MCF 10A (cell line): ENCODE measurements around the gene NEK6. TPM values are rescaled to one million over a fixed set of nuclear protein-coding genes. Genes with fewer than 3 reads are reported as not detected.

Experiments used
- BruUV-seq: library from RNA; stranded (reverse); fragments of 400-500 nt; replicated peaks from 2 replicates; lab custom pipeline; 2021; lab: Mats Ljungman, UMichigan
- CTCF ChIA-PET: fragments of 300-600 bp; sonication (Branson Sonifier 250); formaldehyde crosslinking; extraction: SDS; loops from one replicate; lab custom pipeline; 2021; ENCODE audit warnings: antibody characterized with exemption, inconsistent platforms; lab: Yijun Ruan, JAX
- POLR2A ChIA-PET: fragments of 300-600, 350-650 bp; sonication (Branson Sonifier 250); formaldehyde crosslinking; extraction: SDS; loops from one replicate; lab custom pipeline; 2020; ENCODE audit warnings: antibody characterized with exemption, inconsistent platforms; lab: Yijun Ruan, JAX
- DNase-seq: peaks from one replicate; pipeline ENCODE4 v3.0.0-alpha.2; 2018; ENCODE audit not compliant: unreplicated experiment
- H3K27ac Mint-ChIP-seq: one replicate; pipeline ENCODE4 v1.8.0; 2022; ENCODE audit warnings: mild to moderate bottlenecking, low read depth, mixed read lengths; ENCODE audit not compliant: unreplicated experiment
- H3K27me3 Mint-ChIP-seq: one replicate; pipeline ENCODE4 v1.8.0; 2022; ENCODE audit warnings: mixed read lengths; ENCODE audit not compliant: insufficient read depth, unreplicated experiment
- H3K36me3 Mint-ChIP-seq: one replicate; pipeline ENCODE4 v1.8.0; 2022; ENCODE audit warnings: mild to moderate bottlenecking, moderate library complexity, mixed read lengths; ENCODE audit not compliant: insufficient read depth, unreplicated experiment
- H3K4me1 Mint-ChIP-seq: one replicate; pipeline ENCODE4 v1.8.0; 2022; ENCODE audit warnings: mixed read lengths; ENCODE audit not compliant: insufficient read depth, unreplicated experiment
- H3K4me3 Mint-ChIP-seq: one replicate; pipeline ENCODE4 v1.8.0; 2022; ENCODE audit warnings: mild to moderate bottlenecking, moderate library complexity, mixed read lengths; ENCODE audit not compliant: unreplicated experiment
- H3K9me3 Mint-ChIP-seq: one replicate; pipeline ENCODE4 v1.8.0; 2022; ENCODE audit warnings: mixed read lengths; ENCODE audit not compliant: unreplicated experiment
- CTCF ChIP-seq: fragments of 200-600 bp; IDR thresholded peaks from one replicate; pipeline ENCODE4 v1.8.0; 2022; ENCODE audit warnings: antibody characterized with exemption, mild to moderate bottlenecking; ENCODE audit not compliant: unreplicated experiment
- intact Hi-C: fragments of 100-400 bp; cut with micrococcal nuclease; formaldehyde crosslinking; loops from 2 replicates; pipeline ENCODE4 v1.14.1; 2022
- total RNA-seq: library from RNA; stranded (reverse); gene quantifications from 2 replicates; pipeline ENCODE4 v1.2.3, GENCODE V29; 2022

NEK6 gene
- total RNA-seq, 1 experiment from 2014 or later = 27.5 TPM

- POLR2A ChIA-PET = interaction anchor here (1.0 to 1.3 kb wide), 3 partner anchors 10 to 16 kb away, joined by 3 to 8 read pairs (median 4); no protein-coding TSS in a partner anchor
- H3K36me3 Mint-ChIP-seq = peaks cover 52% of the 10 kb centered on the region
Measured at GRCh38 chr9:124386201-124386600, 128.5 kb downstream of the NEK6 start.

GRCh38 chr9:124388275-124389048, 130.7 kb downstream of the NEK6 start:
- BruUV-seq = no TSS peak
- intact Hi-C loops = no loop called here
- CTCF ChIA-PET = interaction anchor here (0.7 to 2.0 kb wide), 3 partner anchors 12 to 49 kb away, joined by 3 to 8 read pairs (median 3); no protein-coding TSS in a partner anchor
- Mint-ChIP-seq H3K27me3 (no peaks in the 10 kb centered on the region), H3K36me3 (peaks cover 35% of the 10 kb centered on the region), H3K9me3 (no peaks in the 10 kb centered on the region), H3K4me1 (peaks cover 55% of the 10 kb centered on the region), H3K4me3 (no peak overlapping the region), H3K27ac (peak overlapping the region; percentile 60)
- no peak for TF ChIP-seq CTCF
- POLR2A ChIA-PET = interaction anchor here (0.6 to 1.3 kb wide), 4 partner anchors 10 to 891 kb away, joined by 3 to 8 read pairs (median 3); no protein-coding TSS in a partner anchor
- no peak for DNase-seq

More at GRCh38 chr9:124386201-124386600, 128.5 kb downstream of the NEK6 start:
- BruUV-seq = no TSS peak
- intact Hi-C loops = no loop called here
- Mint-ChIP-seq H3K4me3 (no peak overlapping the region), H3K27ac (no peak overlapping the region), H3K4me1 (peaks cover 36% of the 10 kb centered on the region), H3K9me3 (no peaks in the 10 kb centered on the region), H3K27me3 (no peaks in the 10 kb centered on the region)
- CTCF ChIA-PET = interaction anchor here (0.7 to 1.0 kb wide), 5 partner anchors 30 to 429 kb away, joined by 3 read pairs; no protein-coding TSS in a partner anchor
- no peak for DNase-seq
- no peak for TF ChIP-seq CTCF

GRCh38 chr9:124389146-124389939, 131.6 kb downstream of the NEK6 start:
- Mint-ChIP-seq H3K9me3 (no peaks in the 10 kb centered on the region), H3K36me3 (peaks cover 32% of the 10 kb centered on the region), H3K4me3 (no peak overlapping the region), H3K4me1 (peaks cover 63% of the 10 kb centered on the region), H3K27ac (no peak overlapping the region), H3K27me3 (no peaks in the 10 kb centered on the region)
- intact Hi-C loops = no loop called here
- ChIA-PET POLR2A (interaction anchor here (0.8 to 1.1 kb wide), 2 partner anchors 10 to 17 kb away, joined by 3 read pairs; no protein-coding TSS in a partner anchor), CTCF (interaction anchor here (1.1 to 2.0 kb wide), 2 partner anchors 13 to 21 kb away, joined by 3 to 8 read pairs; no protein-coding TSS in a partner anchor)
- TF ChIP-seq CTCF = no peak
- no peak for DNase-seq
- no TSS peak for BruUV-seq
